Lower lobe of right lung (tissue), 2 donors: ENCODE measurements around the gene PRPF39. TPM values are rescaled to one million over a fixed set of nuclear protein-coding genes. Genes with fewer than 3 reads are reported as not detected.

ENCODE experiments used
- ATAC-seq, 2 donors: fragments of 200-7000 bp; cut with Tn5 transposase; one replicate each; pipeline ENCODE4 v1.9.1; 2020 to 2022; ENCODE audit warnings: mild to moderate bottlenecking in 2 of 2, moderate library complexity in 2 of 2
- DNase-seq: peaks from one replicate; pipeline ENCODE4 v3.0.0-alpha.2; 2020
- H3K27ac ChIP-seq: fragments of 200-600 bp; one replicate; pipeline ENCODE4 v1.8.0; 2022
- H3K27me3 ChIP-seq: fragments of 200-600 bp; one replicate; pipeline ENCODE4 v1.8.0; 2022; ENCODE audit warnings: low read depth
- H3K36me3 ChIP-seq: fragments of 200-600 bp; one replicate; pipeline ENCODE4 v1.8.0; 2022; ENCODE audit warnings: mild to moderate bottlenecking
- H3K4me1 ChIP-seq: fragments of 200-600 bp; one replicate; pipeline ENCODE4 v1.8.0; 2022
- H3K4me3 ChIP-seq: fragments of 200-600 bp; one replicate; pipeline ENCODE4 v1.8.0; 2022; ENCODE audit warnings: mild to moderate bottlenecking
- H3K9me3 ChIP-seq: fragments of 200-600 bp; one replicate; pipeline ENCODE4 v1.8.0; 2022
- intact Hi-C: fragments of 100-400 bp; cut with DNase I; formaldehyde crosslinking; loops from one replicate; pipeline ENCODE4 v1.11.0; 2022
- total RNA-seq: library from RNA; stranded (reverse); fragmentation: NEBNext Ultra II Directional; extraction: Animal tissue kit (Norgen Biotek cat#: 25700); gene quantifications from one replicate; pipeline ENCODE4 v1.2.1, GENCODE V29; 2021
- TF ChIP-seq, protein P1 (sequence below): fragments of 200-600 bp; IDR thresholded peaks from one replicate; pipeline ENCODE4 v1.8.0; 2022; ENCODE audit warnings: antibody characterized with exemption, mild to moderate bottlenecking
- donor health status: DM: no; HTN: yes; CAD: no; lungs with severe emphysema.

The PRPF39 gene
- total RNA-seq, 1 donor from 2014 or later = 30.4 TPM

DNA sequence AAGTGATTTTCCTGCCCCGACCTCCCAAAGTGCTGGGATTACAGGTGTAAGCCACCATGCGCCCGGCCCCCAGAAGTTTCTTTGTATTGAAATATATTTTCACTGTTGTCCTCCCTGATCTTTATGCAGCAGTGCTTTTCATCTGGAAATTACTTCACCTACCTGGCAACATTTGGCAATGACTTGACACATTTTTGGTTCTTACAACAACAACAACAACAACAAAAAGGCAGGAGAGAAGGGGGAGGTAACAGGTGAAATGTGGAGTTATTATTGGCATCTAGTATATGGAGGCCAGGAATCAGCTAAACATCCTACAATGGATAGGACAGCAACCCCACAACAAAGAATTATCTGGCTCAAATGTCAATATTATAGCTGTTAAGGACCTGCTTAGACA is 65.7 kb downstream of the PRPF39 start:
- H3K27me3 ChIP-seq = no peaks in the 10 kb centered on the region
- no peak overlapping the region for H3K27ac ChIP-seq
- H3K4me1 ChIP-seq = no peaks in the 10 kb centered on the region
- no peaks in the 10 kb centered on the region for H3K36me3 ChIP-seq
- DNase-seq (no peak), ATAC-seq (no peak)
- intact Hi-C loops = no loop called here
- H3K9me3 ChIP-seq = no peaks in the 10 kb centered on the region
- TF ChIP-seq, protein P1, sequence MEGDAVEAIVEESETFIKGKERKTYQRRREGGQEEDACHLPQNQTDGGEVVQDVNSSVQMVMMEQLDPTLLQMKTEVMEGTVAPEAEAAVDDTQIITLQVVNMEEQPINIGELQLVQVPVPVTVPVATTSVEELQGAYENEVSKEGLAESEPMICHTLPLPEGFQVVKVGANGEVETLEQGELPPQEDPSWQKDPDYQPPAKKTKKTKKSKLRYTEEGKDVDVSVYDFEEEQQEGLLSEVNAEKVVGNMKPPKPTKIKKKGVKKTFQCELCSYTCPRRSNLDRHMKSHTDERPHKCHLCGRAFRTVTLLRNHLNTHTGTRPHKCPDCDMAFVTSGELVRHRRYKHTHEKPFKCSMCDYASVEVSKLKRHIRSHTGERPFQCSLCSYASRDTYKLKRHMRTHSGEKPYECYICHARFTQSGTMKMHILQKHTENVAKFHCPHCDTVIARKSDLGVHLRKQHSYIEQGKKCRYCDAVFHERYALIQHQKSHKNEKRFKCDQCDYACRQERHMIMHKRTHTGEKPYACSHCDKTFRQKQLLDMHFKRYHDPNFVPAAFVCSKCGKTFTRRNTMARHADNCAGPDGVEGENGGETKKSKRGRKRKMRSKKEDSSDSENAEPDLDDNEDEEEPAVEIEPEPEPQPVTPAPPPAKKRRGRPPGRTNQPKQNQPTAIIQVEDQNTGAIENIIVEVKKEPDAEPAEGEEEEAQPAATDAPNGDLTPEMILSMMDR = no peak
- no peak overlapping the region for H3K4me3 ChIP-seq

DNA sequence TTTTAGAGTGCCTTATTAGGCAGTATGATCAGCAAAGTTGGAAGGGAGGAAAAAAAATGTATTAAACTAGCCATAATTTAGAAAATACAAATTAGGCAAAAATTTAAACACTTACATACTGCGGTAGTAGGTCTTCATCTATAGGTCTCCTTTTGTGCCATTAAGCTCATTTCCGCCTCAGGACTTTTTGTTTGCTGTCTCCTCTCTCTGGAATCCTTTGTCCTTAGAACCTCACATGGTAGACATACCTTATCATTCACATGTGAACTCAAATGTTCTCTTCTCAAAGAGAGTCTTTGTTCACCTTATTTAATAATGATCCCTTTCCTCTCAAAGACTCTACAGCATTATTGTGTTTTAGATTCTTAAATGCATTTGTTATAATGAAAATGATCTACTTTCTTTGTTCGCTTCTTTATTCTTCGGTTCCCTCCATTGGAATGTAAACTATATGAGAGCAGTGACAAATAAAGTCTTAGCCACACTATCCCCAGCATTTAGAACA is 66.5 kb downstream of the PRPF39 start:
- TF ChIP-seq, protein P1 = no peak
- DNase-seq (no peak), ATAC-seq (no peak)
- Histone ChIP-seq H3K36me3 (no peaks in the 10 kb centered on the region), H3K4me1 (no peaks in the 10 kb centered on the region), H3K9me3 (no peaks in the 10 kb centered on the region), H3K27ac (no peak overlapping the region), H3K4me3 (no peak overlapping the region), H3K27me3 (no peaks in the 10 kb centered on the region)
- intact Hi-C loops = no loop called here

DNA sequence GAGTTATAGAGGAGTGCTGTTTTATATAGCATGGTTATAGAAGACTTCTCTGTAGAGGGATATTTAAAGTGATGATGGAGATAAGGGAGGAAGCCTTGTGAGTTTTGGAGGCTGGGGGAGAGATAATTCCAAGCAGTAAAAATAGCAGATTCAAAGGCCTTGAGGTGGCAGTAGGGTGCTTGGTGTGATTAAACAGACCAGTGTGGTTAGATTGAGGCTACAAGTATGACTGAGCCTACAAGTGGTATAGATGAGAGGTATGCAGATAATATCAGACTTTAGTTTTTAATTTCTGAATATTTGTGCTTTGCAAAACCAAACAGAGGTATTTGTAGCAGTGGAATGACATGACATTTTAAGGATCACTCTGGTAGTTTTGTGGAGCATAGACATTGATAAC is 72.2 kb downstream of the PRPF39 start:
- Histone ChIP-seq H3K27ac (no peak overlapping the region), H3K36me3 (no peaks in the 10 kb centered on the region), H3K4me3 (no peak overlapping the region), H3K4me1 (no peaks in the 10 kb centered on the region), H3K9me3 (no peaks in the 10 kb centered on the region), H3K27me3 (no peaks in the 10 kb centered on the region)
- DNase-seq (no peak), ATAC-seq (no peak)
- intact Hi-C loops = no loop called here
- TF ChIP-seq, protein P1 = no peak

Other genes starting within 250 kb of the PRPF39 start
- gene KLHL28, start 122.2 kb upstream of the PRPF39 start, total RNA-seq = 18.5 TPM
- 18.5 TPM for gene TOGARAM1, start 121.9 kb upstream of the PRPF39 start, total RNA-seq
- 34.4 TPM for gene FKBP3, start 50.4 kb downstream of the PRPF39 start, total RNA-seq
- 4.1 TPM for gene FANCM, start 51.8 kb downstream of the PRPF39 start, total RNA-seq
- gene MIS18BP1, start 169.1 kb downstream of the PRPF39 start, total RNA-seq = 48.3 TPM